GM19463 (cell line): ENCODE data around the gene UQCC2.

Source experiments
- ATAC-seq: cut with Tn5 transposase; IDR thresholded peaks from one replicate; pipeline ENCODE4 v1.9.1; 2021; ENCODE audit warnings: mild to moderate bottlenecking, moderate library complexity; ENCODE audit not compliant: unreplicated experiment

Gene UQCC2

GRCh38 chr6:33708516-33709204 is 2.8 kb downstream of the UQCC2 start:
- ATAC-seq, result no peak

- no peak for ATAC-seq
Measured at GRCh38 chr6:33707771-33708170, 3.7 kb downstream of the UQCC2 start.

- no peak for ATAC-seq
Measured at GRCh38 chr6:33705955-33706725, 5.4 kb downstream of the UQCC2 start.

- ATAC-seq, result no peak
Measured at GRCh38 chr6:33705268-33705885, 6.1 kb downstream of the UQCC2 start.

- no peak for ATAC-seq
Measured at GRCh38 chr6:33704215-33705066, 7.1 kb downstream of the UQCC2 start.

GRCh38 chr6:33702345-33702977 is 9.0 kb downstream of the UQCC2 start:
- ATAC-seq, result no peak

- ATAC-seq, result no peak
Measured at GRCh38 chr6:33700391-33701050, 11.0 kb downstream of the UQCC2 start.

GRCh38 chr6:33699739-33700138 is 11.8 kb downstream of the UQCC2 start:
- ATAC-seq, result no peak

- no peak for ATAC-seq
Measured at GRCh38 chr6:33699131-33699530, 12.4 kb downstream of the UQCC2 start.

GRCh38 chr6:33698494-33698893 is 13.0 kb downstream of the UQCC2 start:
- no peak for ATAC-seq

- ATAC-seq, result no peak
Measured at GRCh38 chr6:33697845-33698244, 13.7 kb downstream of the UQCC2 start.

- ATAC-seq, result no peak
Measured at GRCh38 chr6:33696548-33697518, 14.7 kb downstream of the UQCC2 start.

GRCh38 chr6:33696076-33696475 is 15.4 kb downstream of the UQCC2 start:
- ATAC-seq, result no peak

- ATAC-seq, result no peak
Measured at GRCh38 chr6:33695451-33695887, 16.0 kb downstream of the UQCC2 start.

- ATAC-seq, result no peak
Measured at GRCh38 chr6:33694977-33695376, 16.5 kb downstream of the UQCC2 start.

GRCh38 chr6:33694401-33694931 is 17.0 kb downstream of the UQCC2 start:
- ATAC-seq, result no peak

GRCh38 chr6:33693186-33694105 is 18.1 kb downstream of the UQCC2 start:
- no peak for ATAC-seq

- ATAC-seq, result no peak
Measured at GRCh38 chr6:33692760-33693158, 18.7 kb downstream of the UQCC2 start.
